ENCODE data around the gene IL22RA2. TPM values are rescaled to one million over a fixed set of nuclear protein-coding genes. Genes with fewer than 3 reads are reported as not detected.

IL22RA2 gene
- total RNA-seq, 1 experiment from 2014 or later = not detected

DNA sequence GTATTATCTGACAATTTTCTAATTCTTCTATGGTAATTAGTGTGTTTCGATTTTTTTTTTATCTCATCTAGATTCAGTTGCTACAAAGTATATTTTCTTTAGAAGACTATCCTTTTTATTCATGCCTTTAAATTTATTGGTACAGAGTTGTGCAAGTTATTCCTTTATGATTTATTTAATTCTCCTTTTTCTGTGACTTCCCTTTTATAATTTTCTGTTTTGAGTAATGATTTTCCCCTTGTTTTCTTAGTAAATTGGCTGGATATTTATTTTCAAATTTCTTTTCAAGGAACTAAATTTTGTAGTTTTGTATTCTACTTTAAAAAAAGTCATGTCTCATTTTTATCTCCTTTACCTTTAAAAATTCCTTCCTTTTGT, 2.4 kb upstream of the IL22RA2 start:
- H3K56ac ChIP-seq (ENCODE audit: insufficient read length, low read depth, low read length) = no peak overlapping the region
- peaks cover 6% of the 10 kb centered on the region for H3K27me3 Mint-ChIP-seq (ENCODE audit: low read depth)
- peaks cover 20 to 23% of the 10 kb centered on the region in 2 experiments for H3K4me1 Mint-ChIP-seq
- H4K5ac ChIP-seq (ENCODE audit: insufficient read length, low read depth, low read length) = no peak overlapping the region
- H3K27ac Mint-ChIP-seq = no peak overlapping the region
- no peak overlapping the region; a peak in 1 of 5 replicates for H3K4me3 Mint-ChIP-seq
- H2BK120ac ChIP-seq (ENCODE audit: low read depth, low read length, poor library complexity, severe bottlenecking) = no peak overlapping the region
- H3K4ac ChIP-seq (ENCODE audit: low read depth, low read length) = no peak overlapping the region
- H3K4me2 ChIP-seq (ENCODE audit: insufficient read depth, insufficient read length, low read length) = no peak overlapping the region
- H2BK15ac ChIP-seq (ENCODE audit: low read depth, low read length) = no peak overlapping the region
- H2BK20ac ChIP-seq (ENCODE audit: low read depth, low read length, poor library complexity, severe bottlenecking) = no peak overlapping the region
- no peak for DNase-seq
- no peaks in the 10 kb centered on the region for H3K79me2 ChIP-seq (ENCODE audit: insufficient read depth, low read length)
- no CpG with 5 or more reads among the region's 1 CpG for WGBS (ENCODE audit: extremely low coverage, insufficient read length, low lambda C conversion rate)
- no peak overlapping the region for H4K91ac ChIP-seq (ENCODE audit: insufficient read length, low read depth, low read length)
- H3K27me3 ChIP-seq (ENCODE audit: insufficient read depth, low read length) = no peaks in the 10 kb centered on the region
- H2BK12ac ChIP-seq (ENCODE audit: insufficient read length, low read depth, low read length) = no peak overlapping the region
- H3K9me3 Mint-ChIP-seq = peaks cover 19 to 23% of the 10 kb centered on the region in 2 experiments
- no peaks in the 10 kb centered on the region for H4K20me1 ChIP-seq (ENCODE audit: control insufficient read depth, insufficient read depth, insufficient read length)
- no peak overlapping the region for H3K27ac ChIP-seq (ENCODE audit: insufficient read length, low read depth, low read length)
- TF ChIP-seq, protein P1, sequence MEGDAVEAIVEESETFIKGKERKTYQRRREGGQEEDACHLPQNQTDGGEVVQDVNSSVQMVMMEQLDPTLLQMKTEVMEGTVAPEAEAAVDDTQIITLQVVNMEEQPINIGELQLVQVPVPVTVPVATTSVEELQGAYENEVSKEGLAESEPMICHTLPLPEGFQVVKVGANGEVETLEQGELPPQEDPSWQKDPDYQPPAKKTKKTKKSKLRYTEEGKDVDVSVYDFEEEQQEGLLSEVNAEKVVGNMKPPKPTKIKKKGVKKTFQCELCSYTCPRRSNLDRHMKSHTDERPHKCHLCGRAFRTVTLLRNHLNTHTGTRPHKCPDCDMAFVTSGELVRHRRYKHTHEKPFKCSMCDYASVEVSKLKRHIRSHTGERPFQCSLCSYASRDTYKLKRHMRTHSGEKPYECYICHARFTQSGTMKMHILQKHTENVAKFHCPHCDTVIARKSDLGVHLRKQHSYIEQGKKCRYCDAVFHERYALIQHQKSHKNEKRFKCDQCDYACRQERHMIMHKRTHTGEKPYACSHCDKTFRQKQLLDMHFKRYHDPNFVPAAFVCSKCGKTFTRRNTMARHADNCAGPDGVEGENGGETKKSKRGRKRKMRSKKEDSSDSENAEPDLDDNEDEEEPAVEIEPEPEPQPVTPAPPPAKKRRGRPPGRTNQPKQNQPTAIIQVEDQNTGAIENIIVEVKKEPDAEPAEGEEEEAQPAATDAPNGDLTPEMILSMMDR (conservative IDR thresholded peaks at IDR 0.05) = no peak
- H3K23ac ChIP-seq (ENCODE audit: insufficient read length, low read depth, low read length) = no peak overlapping the region
- no peaks in the 10 kb centered on the region for H3K79me1 ChIP-seq (ENCODE audit: insufficient read depth, low read depth, low read length, poor library complexity, severe bottlenecking)
- no peak overlapping the region for H3K14ac ChIP-seq (ENCODE audit: insufficient read depth, low read length)
- H3K9me3 ChIP-seq (ENCODE audit: control insufficient read depth, low read depth, low read length) = peaks cover 5% of the 10 kb centered on the region
- no peaks in the 10 kb centered on the region for H3K23me2 ChIP-seq (ENCODE audit: insufficient read length, low read depth, low read length, poor library complexity, severe bottlenecking)
- no peak overlapping the region for H2AFZ ChIP-seq (ENCODE audit: low read length)
- H3K18ac ChIP-seq (ENCODE audit: insufficient read length, low read depth, low read length) = no peak overlapping the region
- no peak overlapping the region for H2BK5ac ChIP-seq (ENCODE audit: insufficient read length, low read length)
- H3T11ph ChIP-seq (ENCODE audit: low read length) = no peak overlapping the region
- no peak overlapping the region for H4K8ac ChIP-seq (replicated peaks; ENCODE audit: insufficient read length, low read depth, low read length)
- peaks cover 4% of the 10 kb centered on the region; the same call in 1 of the 2 replicates for H3K4me1 ChIP-seq (ENCODE audit: insufficient read depth, low read length)
- H2AK5ac ChIP-seq (ENCODE audit: insufficient read length, low read length) = no peak overlapping the region
- no peak overlapping the region for H3K9ac ChIP-seq (ENCODE audit: extremely low read depth, insufficient read length, low read length)
- peaks cover 13 to 15% (median 15%) of the 10 kb centered on the region in 3 experiments for H3K36me3 Mint-ChIP-seq (ENCODE audit: insufficient read depth in 1 of 3, low read depth in 3 of 3)
